ENCODE results near the gene RCAN3. TPM values are rescaled to one million over a fixed set of nuclear protein-coding genes. Genes with fewer than 3 reads are reported as not detected.

The RCAN3 gene
- total and polyA plus RNA-seq, 2 of the 13 experiments (the other 11 are each of a cell fraction or from before 2014, with no cell fraction given) = 12.2 to 13.3 TPM

DNA sequence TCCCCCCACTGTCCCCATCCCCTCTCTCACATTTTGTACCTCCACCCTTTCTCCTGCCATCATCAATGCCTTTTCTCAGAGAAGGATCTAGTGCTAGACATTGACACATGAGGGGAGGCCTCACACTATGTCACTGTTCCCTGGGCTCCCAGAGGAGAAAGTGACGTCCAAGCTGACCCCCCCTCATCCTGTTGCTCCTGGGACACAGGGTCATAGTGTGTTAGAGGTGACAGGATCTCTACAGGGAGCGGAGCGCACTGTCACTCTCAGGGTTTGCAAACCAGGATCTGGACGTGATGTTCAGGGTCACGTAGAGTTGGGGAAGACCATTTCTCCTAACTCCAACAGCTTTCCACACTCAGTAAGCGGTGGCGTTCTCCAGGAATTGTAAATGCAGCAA lies 55.8 kb downstream of the RCAN3 start (continued):
- TF ChIP-seq, protein P1, sequence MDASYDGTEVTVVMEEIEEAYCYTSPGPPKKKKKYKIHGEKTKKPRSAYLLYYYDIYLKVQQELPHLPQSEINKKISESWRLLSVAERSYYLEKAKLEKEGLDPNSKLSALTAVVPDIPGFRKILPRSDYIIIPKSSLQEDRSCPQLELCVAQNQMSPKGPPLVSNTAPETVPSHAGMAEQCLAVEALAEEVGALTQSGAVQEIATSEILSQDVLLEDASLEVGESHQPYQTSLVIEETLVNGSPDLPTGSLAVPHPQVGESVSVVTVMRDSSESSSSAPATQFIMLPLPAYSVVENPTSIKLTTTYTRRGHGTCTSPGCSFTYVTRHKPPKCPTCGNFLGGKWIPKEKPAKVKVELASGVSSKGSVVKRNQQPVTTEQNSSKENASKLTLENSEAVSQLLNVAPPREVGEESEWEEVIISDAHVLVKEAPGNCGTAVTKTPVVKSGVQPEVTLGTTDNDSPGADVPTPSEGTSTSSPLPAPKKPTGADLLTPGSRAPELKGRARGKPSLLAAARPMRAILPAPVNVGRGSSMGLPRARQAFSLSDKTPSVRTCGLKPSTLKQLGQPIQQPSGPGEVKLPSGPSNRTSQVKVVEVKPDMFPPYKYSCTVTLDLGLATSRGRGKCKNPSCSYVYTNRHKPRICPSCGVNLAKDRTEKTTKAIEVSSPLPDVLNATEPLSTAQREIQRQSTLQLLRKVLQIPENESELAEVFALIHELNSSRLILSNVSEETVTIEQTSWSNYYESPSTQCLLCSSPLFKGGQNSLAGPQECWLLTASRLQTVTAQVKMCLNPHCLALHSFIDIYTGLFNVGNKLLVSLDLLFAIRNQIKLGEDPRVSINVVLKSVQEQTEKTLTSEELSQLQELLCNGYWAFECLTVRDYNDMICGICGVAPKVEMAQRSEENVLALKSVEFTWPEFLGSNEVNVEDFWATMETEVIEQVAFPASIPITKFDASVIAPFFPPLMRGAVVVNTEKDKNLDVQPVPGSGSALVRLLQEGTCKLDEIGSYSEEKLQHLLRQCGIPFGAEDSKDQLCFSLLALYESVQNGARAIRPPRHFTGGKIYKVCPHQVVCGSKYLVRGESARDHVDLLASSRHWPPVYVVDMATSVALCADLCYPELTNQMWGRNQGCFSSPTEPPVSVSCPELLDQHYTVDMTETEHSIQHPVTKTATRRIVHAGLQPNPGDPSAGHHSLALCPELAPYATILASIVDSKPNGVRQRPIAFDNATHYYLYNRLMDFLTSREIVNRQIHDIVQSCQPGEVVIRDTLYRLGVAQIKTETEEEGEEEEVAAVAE (CRISPR knock-in tag; IDR thresholded peaks at IDR 0.05; ENCODE audit: borderline replicate concordance) = no peak
- TF ChIP-seq CC2D1A (CRISPR knock-in tag; IDR thresholded peaks at IDR 0.05) (no peak), ZSCAN25 (CRISPR knock-in tag; IDR thresholded peaks at IDR 0.05) (no peak), TARDBP (CRISPR knock-in tag; IDR thresholded peaks at IDR 0.05) (no peak), FOXP1 (IDR thresholded peaks at IDR 0.05) (no peak), FOXP1 (CRISPR knock-in tag; IDR thresholded peaks at IDR 0.05) (peak; percentile 53), PPARG (CRISPR knock-in tag; conservative IDR thresholded peaks at IDR 0.05) (peak; percentile 84), SNAPC2 (CRISPR knock-in tag; IDR thresholded peaks at IDR 0.05) (no peak), DR1 (CRISPR knock-in tag; IDR thresholded peaks at IDR 0.05) (no peak), POLR2G (IDR thresholded peaks at IDR 0.05; ENCODE audit: low read depth, low read length) (no peak), ETV5 (CRISPR knock-in tag; IDR thresholded peaks at IDR 0.05; ENCODE audit: borderline replicate concordance) (peak; percentile 67; the same call in 1 of the 2 replicates), NBN (conservative IDR thresholded peaks at IDR 0.05) (no peak), ZFYVE20 (CRISPR knock-in tag; IDR thresholded peaks at IDR 0.05; ENCODE audit: borderline replicate concordance, low read depth) (no peak)
- TF ChIP-seq, protein P2, sequence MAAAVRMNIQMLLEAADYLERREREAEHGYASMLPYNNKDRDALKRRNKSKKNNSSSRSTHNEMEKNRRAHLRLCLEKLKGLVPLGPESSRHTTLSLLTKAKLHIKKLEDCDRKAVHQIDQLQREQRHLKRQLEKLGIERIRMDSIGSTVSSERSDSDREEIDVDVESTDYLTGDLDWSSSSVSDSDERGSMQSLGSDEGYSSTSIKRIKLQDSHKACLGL (CRISPR knock-in tag; IDR thresholded peaks at IDR 0.05) = 0 out of 2 replicates have a peak, but pooled peaks have one; percentile 0
- TF ChIP-seq, protein P3, sequence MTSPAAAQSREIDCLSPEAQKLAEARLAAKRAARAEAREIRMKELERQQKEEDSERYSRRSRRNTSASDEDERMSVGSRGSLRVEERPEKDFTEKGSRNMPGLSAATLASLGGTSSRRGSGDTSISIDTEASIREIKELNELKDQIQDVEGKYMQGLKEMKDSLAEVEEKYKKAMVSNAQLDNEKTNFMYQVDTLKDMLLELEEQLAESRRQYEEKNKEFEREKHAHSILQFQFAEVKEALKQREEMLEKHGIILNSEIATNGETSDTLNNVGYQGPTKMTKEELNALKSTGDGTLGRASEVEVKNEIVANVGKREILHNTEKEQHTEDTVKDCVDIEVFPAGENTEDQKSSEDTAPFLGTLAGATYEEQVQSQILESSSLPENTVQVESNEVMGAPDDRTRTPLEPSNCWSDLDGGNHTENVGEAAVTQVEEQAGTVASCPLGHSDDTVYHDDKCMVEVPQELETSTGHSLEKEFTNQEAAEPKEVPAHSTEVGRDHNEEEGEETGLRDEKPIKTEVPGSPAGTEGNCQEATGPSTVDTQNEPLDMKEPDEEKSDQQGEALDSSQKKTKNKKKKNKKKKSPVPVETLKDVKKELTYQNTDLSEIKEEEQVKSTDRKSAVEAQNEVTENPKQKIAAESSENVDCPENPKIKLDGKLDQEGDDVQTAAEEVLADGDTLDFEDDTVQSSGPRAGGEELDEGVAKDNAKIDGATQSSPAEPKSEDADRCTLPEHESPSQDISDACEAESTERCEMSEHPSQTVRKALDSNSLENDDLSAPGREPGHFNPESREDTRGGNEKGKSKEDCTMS (CRISPR knock-in tag; conservative IDR thresholded peaks at IDR 0.05) = no peak
- TF ChIP-seq, protein P4, sequence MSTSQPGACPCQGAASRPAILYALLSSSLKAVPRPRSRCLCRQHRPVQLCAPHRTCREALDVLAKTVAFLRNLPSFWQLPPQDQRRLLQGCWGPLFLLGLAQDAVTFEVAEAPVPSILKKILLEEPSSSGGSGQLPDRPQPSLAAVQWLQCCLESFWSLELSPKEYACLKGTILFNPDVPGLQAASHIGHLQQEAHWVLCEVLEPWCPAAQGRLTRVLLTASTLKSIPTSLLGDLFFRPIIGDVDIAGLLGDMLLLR (CRISPR knock-in tag; IDR thresholded peaks at IDR 0.05) = no peak
- TF ChIP-seq, protein P5, sequence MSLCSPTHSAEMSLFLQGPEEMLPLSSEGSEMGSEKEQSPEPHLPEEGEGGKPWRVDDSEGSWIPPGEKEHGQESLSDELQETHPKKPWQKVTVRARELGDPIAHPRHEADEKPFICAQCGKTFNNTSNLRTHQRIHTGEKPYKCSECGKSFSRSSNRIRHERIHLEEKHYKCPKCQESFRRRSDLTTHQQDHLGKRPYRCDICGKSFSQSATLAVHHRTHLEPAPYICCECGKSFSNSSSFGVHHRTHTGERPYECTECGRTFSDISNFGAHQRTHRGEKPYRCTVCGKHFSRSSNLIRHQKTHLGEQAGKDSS (CRISPR knock-in tag; IDR thresholded peaks at IDR 0.05; ENCODE audit: borderline replicate concordance, low read depth) = 0 out of 2 replicates have a peak, but pooled peaks have one; percentile 30

Data from HepG2 (cell line).